Spleen (tissue), 13 donors: ENCODE data around the gene GIPC3. TPM values are rescaled to one million over a fixed set of nuclear protein-coding genes. Genes with fewer than 3 reads are reported as not detected.

ENCODE experiments used
- DNase-seq: peaks from one replicate; pipeline ENCODE4 v3.0.0-alpha.2; 2020
- H3K27ac ChIP-seq, 8 donors: fragments of 200-600 bp; sonication (generic) in 7 of 8; 1 replicate in 4 of 8; 2 replicates in 4 of 8; pipeline versions ENCODE4 v1.5.0 to v1.8.0; 2016 to 2021; ENCODE audit warnings: inconsistent platforms in 4 of 8, mild to moderate bottlenecking in 4 of 8, moderate library complexity in 1 of 8
- H3K27me3 ChIP-seq, 7 donors: fragments of 200-600 bp; sonication (generic) in 6 of 7; replicated peaks in 1 of 7; 1 replicate in 4 of 7; 2 replicates in 3 of 7; pipeline versions ENCODE4 v1.5.0 to v1.8.0; 2016 to 2021; ENCODE audit warnings: inconsistent platforms in 3 of 7, mild to moderate bottlenecking in 1 of 7
- H3K36me3 ChIP-seq, 6 donors: fragments of 200-600 bp; sonication (generic) in 5 of 6; 1 replicate in 4 of 6; 2 replicates in 2 of 6; pipeline versions ENCODE4 v1.5.0 to v1.8.0; 2016 to 2021; ENCODE audit warnings: inconsistent platforms in 2 of 6
- H3K4me1 ChIP-seq, 6 donors: fragments of 200-600 bp; sonication (generic) in 5 of 6; 1 replicate in 3 of 6; 2 replicates in 3 of 6; pipeline versions ENCODE4 v1.5.0 to v1.8.0; 2016 to 2021; ENCODE audit warnings: inconsistent platforms in 3 of 6
- H3K4me3 ChIP-seq, 8 donors: fragments of 200-600 bp; sonication (generic) in 7 of 8; 1 replicate in 4 of 8; 2 replicates in 4 of 8; pipeline versions ENCODE4 v1.5.0 to v1.8.0; 2016 to 2021; ENCODE audit warnings: inconsistent platforms in 4 of 8, mild to moderate bottlenecking in 4 of 8, moderate library complexity in 2 of 8
- H3K9me3 ChIP-seq, 8 donors: fragments of 200-600 bp; sonication (generic) in 7 of 8; 1 replicate in 4 of 8; 2 replicates in 4 of 8; pipeline versions ENCODE4 v1.5.0 to v1.8.0; 2016 to 2021; ENCODE audit warnings: inconsistent platforms in 4 of 8
- POLR2A ChIP-seq, 3 donors: fragments of 450-650 bp; IDR thresholded peaks; one replicate each; pipeline ENCODE4 v1.5.1; 2017; ENCODE audit warnings: antibody characterized with exemption in 3 of 3, mild to moderate bottlenecking in 1 of 3
- POLR2AphosphoS5 ChIP-seq, 3 donors: sonication (generic); formaldehyde crosslinking; IDR thresholded peaks; one replicate each; pipeline ENCODE4 v1.5.1; 2017; ENCODE audit warnings: antibody characterized with exemption in 3 of 3
- WGBS, 5 donors: extraction: QIAGEN DNeasy Blood & Tissue Kit in 3 of 5; methylation state at CpG; one replicate each; pipeline versions ENCODE4 v1.1.5 to v1.1.7; 2013 to 2018; 5-methylcytosine and 5-hydroxymethylcytosine counted together
- intact Hi-C: fragments of 100-400 bp; cut with DNase I; formaldehyde crosslinking; loops from one replicate; pipeline ENCODE4 v1.15.0; 2023; ENCODE audit warnings: low total_unique reads
- long read RNA-seq, 2 donors: transcript quantifications; one replicate each; lab custom pipeline, GENCODE V29; 2026
- polyA plus RNA-seq, 3 donors: library from polyadenylated mRNA; stranded (reverse); fragments of 200-250 nt; gene quantifications; one replicate each; pipeline ENCODE4 v1.2.1, GENCODE V29; 2013
- total RNA-seq, 7 donors: library from RNA; depleted of rRNA in 3 of 7; stranded (reverse); fragments of >200 nt in 3 of 7; fragmentation: NEBNext Ultra II Directional in 4 of 7; extraction: Animal tissue kit (Norgen Biotek cat#: 25700) in 4 of 7; gene quantifications; one replicate each; pipeline versions ENCODE4 v1.1.0 to v1.2.1, GENCODE V29; 2016 to 2021
- TF ChIP-seq, protein P1 (sequence below), 11 experiments: fragments of 200-600 bp in 7 of 11; fragments of 450-650 bp in 4 of 11; sonication (generic) in 4 of 11; IDR thresholded peaks in 8 of 11; conservative IDR thresholded peaks in 3 of 11; 1 replicate in 7 of 11; 2 replicates in 4 of 11; pipeline versions ENCODE4 v1.4.0 to v1.8.0; 2016 to 2021; ENCODE audit warnings: antibody characterized with exemption in 11 of 11, inconsistent platforms in 4 of 11, mild to moderate bottlenecking in 1 of 11
- donor health status: healthy with polysubstance abuse.
- donor health status: DM: no; HTN: no; CAD: no; lungs with moderate emphysema.
- donor health status: DM: no; HTN: no; CAD: no.
- donor health status: Bipolar disorder and iron deficiency.
- donor health status: healthy.
- donor health status: DM: no; HTN: no; CAD: no.
- donor health status: DM: yes; HTN: yes; CAD: no.

The GIPC3 gene, protein sequence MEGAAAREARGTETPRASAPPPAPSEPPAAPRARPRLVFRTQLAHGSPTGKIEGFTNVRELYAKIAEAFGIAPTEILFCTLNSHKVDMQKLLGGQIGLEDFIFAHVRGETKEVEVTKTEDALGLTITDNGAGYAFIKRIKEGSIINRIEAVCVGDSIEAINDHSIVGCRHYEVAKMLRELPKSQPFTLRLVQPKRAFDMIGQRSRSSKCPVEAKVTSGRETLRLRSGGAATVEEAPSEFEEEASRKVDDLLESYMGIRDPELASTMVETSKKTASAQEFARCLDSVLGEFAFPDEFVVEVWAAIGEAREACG
- 1 to 10 TPM; 3.4 to 9.2 (median 5.4) TPM for total RNA-seq
- 1 to 10 TPM in 1 of 3 donors, under 1 TPM in 2; 0.80 to 2.3 (median 0.96) TPM for polyA plus RNA-seq
- long read RNA-seq, donor 1, full-length matches to known transcripts = 1 of 8 reads
- long read RNA-seq, donor 1, partial matches to known transcripts = 7 of 8 reads
- long read RNA-seq, donor 1, other reads (novel, unspliced or antisense) = 0 of 8 reads
- long read RNA-seq, donor 2, full-length matches to known transcripts = 1 of 1 reads
- long read RNA-seq, donor 2, partial matches to known transcripts = 0 of 1 reads
- long read RNA-seq, donor 2, other reads (novel, unspliced or antisense) = 0 of 1 reads

GRCh38 chr19:3585301-3586126, at the start of gene GIPC3:
Gene GIPC3, plus strand, starts transcription at chr19:3585478. Its CDS starts 120 bp downstream, at chr19:3585598.
- no peaks in the 10 kb centered on the region for H3K9me3 ChIP-seq
- peaks cover 0 to 6% (median 0%) of the 10 kb centered on the region in 6 donors for H3K36me3 ChIP-seq
- peaks cover 0 to 26% (median 8%) of the 10 kb centered on the region in 7 donors for H3K27me3 ChIP-seq
- 0 to 3% (median 2%) methylated on average over 22 to 84 of the region's 84 CpGs for WGBS, 5 donors
- peak within 1 kb of the TSS; percentile 22 to 71 (median 38) for H3K4me3 ChIP-seq
- intact Hi-C loops = no loop called here
- peak within 1 kb of the TSS in 3 of 8 donors; percentile 8 to 37 (median 15) for H3K27ac ChIP-seq
- DNase-seq = no peak
- TF ChIP-seq, protein P1, sequence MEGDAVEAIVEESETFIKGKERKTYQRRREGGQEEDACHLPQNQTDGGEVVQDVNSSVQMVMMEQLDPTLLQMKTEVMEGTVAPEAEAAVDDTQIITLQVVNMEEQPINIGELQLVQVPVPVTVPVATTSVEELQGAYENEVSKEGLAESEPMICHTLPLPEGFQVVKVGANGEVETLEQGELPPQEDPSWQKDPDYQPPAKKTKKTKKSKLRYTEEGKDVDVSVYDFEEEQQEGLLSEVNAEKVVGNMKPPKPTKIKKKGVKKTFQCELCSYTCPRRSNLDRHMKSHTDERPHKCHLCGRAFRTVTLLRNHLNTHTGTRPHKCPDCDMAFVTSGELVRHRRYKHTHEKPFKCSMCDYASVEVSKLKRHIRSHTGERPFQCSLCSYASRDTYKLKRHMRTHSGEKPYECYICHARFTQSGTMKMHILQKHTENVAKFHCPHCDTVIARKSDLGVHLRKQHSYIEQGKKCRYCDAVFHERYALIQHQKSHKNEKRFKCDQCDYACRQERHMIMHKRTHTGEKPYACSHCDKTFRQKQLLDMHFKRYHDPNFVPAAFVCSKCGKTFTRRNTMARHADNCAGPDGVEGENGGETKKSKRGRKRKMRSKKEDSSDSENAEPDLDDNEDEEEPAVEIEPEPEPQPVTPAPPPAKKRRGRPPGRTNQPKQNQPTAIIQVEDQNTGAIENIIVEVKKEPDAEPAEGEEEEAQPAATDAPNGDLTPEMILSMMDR (IDR thresholded peaks at IDR 0.05 in 8 of 11, conservative IDR thresholded peaks at IDR 0.05 in 3 of 11) = no peak
- no peak for TF ChIP-seq POLR2AphosphoS5 (IDR thresholded peaks at IDR 0.05)
- no peak for TF ChIP-seq POLR2A (IDR thresholded peaks at IDR 0.05)
- peaks cover 0 to 22% (median 13%) of the 10 kb centered on the region in 6 donors for H3K4me1 ChIP-seq

- Histone ChIP-seq H3K36me3 (peaks cover 0 to 94% (median 65%) of the 10 kb centered on the region in 6 donors), H3K4me3 (no peak overlapping the region), H3K9me3 (peaks cover 0 to 5% (median 0%) of the 10 kb centered on the region in 8 donors), H3K27ac (no peak overlapping the region), H3K4me1 (peaks cover 0 to 25% (median 12%) of the 10 kb centered on the region in 6 donors), H3K27me3 (no peaks in the 10 kb centered on the region)
- no peak for DNase-seq
- intact Hi-C loops = no loop called here
- TF ChIP-seq, protein P1 (IDR thresholded peaks at IDR 0.05 in 8 of 11, conservative IDR thresholded peaks at IDR 0.05 in 3 of 11) = no peak
- peak in 2 of 3 donors; percentile 18 to 60 for TF ChIP-seq POLR2AphosphoS5 (IDR thresholded peaks at IDR 0.05)
- WGBS, 5 donors = 95 to 100% (median 98%) methylated on average over 6 to 14 of the region's 14 CpGs
Observed at GRCh38 chr19:3535563-3535965, 49.7 kb upstream of the GIPC3 start.

GRCh38 chr19:3535981-3536380, 49.3 kb upstream of the GIPC3 start:
- Histone ChIP-seq H3K4me3 (no peak overlapping the region), H3K27ac (peak overlapping the region in 2 of 8 donors; percentile 37 to 54), H3K27me3 (no peaks in the 10 kb centered on the region), H3K9me3 (peaks cover 0 to 5% (median 0%) of the 10 kb centered on the region in 8 donors), H3K36me3 (peaks cover 0 to 90% (median 61%) of the 10 kb centered on the region in 6 donors), H3K4me1 (peaks cover 0 to 25% (median 12%) of the 10 kb centered on the region in 6 donors)
- WGBS, 5 donors = 83 to 98% (median 91%) methylated on average over 8 to 10 of the region's 10 CpGs
- DNase-seq = no peak
- no peak for TF ChIP-seq POLR2A (IDR thresholded peaks at IDR 0.05)
- TF ChIP-seq, protein P1 (IDR thresholded peaks at IDR 0.05 in 8 of 11, conservative IDR thresholded peaks at IDR 0.05 in 3 of 11) = no peak
- TF ChIP-seq POLR2AphosphoS5 (IDR thresholded peaks at IDR 0.05) = no peak
- intact Hi-C loops = no loop called here
